Activated naive CD4-positive, alpha-beta T cell treated with anti-CD3 and anti-CD28 coated beads, Interleukin-2, amount 50 U/mL, for 24 hours (primary cell): ENCODE measurements around the gene OXCT2.
"Not testable (repeated sequence)": the region's sequence is repeated elsewhere in the genome, so short reads cannot be mapped to it uniquely, and the experiment has no call there.

Experiments
- H3K27ac Mint-ChIP-seq: one replicate; pipeline ENCODE4 v1.8.0; 2021; ENCODE audit warnings: mild to moderate bottlenecking, mixed read lengths
- H3K27me3 Mint-ChIP-seq: one replicate; pipeline ENCODE4 v1.8.0; 2021; ENCODE audit warnings: mixed read lengths
- H3K36me3 Mint-ChIP-seq: one replicate; pipeline ENCODE4 v1.8.0; 2021; ENCODE audit warnings: mixed read lengths
- H3K4me1 Mint-ChIP-seq: one replicate; pipeline ENCODE4 v1.8.0; 2021; ENCODE audit warnings: mixed read lengths
- H3K4me3 Mint-ChIP-seq: one replicate; pipeline ENCODE4 v1.8.0; 2021; ENCODE audit warnings: mild to moderate bottlenecking, mixed read lengths
- H3K9me3 Mint-ChIP-seq: one replicate; pipeline ENCODE4 v1.8.0; 2021; ENCODE audit warnings: mixed read lengths

Gene OXCT2

DNA sequence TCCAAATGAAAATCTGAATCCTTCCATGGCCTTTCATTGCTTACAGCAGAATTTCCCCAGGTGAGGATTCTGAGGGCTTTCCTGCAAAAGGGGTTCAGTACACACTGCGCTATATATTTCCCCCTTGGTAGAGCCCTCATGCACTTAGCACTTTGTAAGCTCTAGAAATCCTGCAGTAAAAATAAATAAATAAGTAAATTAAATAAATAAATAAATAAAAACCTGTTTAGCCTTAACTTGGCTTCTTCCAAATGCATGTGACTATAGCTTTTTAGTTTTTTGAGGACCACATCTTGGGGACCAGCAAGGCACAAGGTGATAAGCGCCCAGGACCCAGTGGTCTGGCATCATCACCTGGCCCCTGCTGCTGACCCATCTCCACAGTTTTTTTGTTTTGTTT lies 20.7 kb upstream of the OXCT2 start:
- Mint-ChIP-seq H3K9me3 (no peaks in the 10 kb centered on the region), H3K36me3 (no peaks in the 10 kb centered on the region), H3K4me3 (no peak overlapping the region), H3K27ac (no peak overlapping the region), H3K27me3 (peaks cover 13% of the 10 kb centered on the region), H3K4me1 (peaks cover 9% of the 10 kb centered on the region)

DNA sequence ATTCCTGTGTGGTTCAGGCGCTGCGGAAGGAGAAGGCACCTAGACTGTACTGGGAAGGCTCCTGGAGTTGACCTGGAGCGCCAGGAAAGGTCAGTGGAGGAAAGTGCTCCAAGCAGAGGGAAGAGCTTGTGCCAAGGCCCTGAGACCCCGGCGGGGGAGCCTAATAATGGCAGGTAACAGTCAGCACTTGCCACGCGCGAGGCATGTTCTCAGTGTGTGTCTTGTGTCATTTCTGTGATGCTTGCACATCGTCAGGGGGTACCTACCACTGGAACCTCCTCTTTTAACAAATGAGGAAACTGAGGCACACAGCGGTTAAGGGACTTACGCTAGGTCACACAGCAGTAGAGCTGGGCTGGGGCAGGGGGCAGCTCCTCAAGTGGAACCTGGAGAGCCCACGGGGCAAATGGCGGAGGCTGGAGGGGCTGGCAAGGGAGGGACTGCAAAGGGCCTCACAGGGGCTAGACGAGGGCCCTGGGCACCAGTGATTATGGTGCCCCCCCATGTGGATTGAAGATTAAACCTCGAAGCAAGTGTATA lies 18.5 kb upstream of the OXCT2 start:
- peaks cover 16% of the 10 kb centered on the region for H3K27me3 Mint-ChIP-seq
- H3K36me3 Mint-ChIP-seq, result no peaks in the 10 kb centered on the region
- peak overlapping the region; percentile 78 for H3K4me3 Mint-ChIP-seq
- no peak overlapping the region for H3K27ac Mint-ChIP-seq
- peaks cover 9% of the 10 kb centered on the region for H3K4me1 Mint-ChIP-seq
- no peaks in the 10 kb centered on the region for H3K9me3 Mint-ChIP-seq

DNA sequence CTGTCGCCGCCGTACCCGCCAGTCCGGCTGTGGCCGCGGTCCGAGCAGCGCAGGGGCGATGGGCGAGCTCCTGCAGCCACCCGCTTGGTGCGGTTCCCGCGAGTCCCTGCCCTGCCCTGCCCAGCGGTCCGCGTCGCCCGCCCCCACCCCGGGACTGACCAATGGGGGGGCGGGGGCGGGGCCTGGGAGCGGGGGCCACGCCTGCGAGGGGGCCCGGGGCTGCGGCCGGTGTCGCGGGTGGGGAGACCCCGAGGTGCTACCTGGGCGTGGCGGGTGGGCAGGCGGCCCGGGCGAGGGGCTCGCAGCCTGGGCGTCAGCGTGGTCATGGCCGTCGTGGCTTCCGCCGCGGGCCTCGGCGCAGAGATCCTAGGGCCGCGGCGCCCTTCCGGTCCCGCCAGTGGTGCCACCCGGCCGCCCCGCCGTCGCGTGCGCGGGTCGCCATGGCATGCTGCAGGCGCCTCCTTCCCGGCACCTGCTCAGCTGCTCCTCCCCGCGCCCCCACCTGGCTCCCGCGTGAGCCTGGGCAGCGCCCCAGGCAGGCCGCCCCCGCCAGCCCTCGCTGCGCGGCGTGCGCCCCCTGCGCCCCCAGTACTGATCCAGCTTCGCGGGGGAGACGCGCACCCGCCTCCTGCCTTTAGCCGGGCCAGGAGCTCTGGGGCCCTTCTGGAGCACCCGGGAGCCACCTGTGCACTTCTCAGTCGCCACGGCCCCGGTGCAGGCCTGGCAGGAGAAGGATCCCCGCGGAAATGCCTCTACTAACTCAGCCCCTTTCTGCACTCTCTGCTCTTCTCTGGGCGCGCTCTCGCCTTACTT lies 17.8 kb upstream of the OXCT2 start, which contains the start of gene BMP8B:
BMP8B (minus strand) TSS at position 108 of the 813 bp plus-strand sequence. CDS start 380 bp downstream, outside the sequence.
- no peak within 1 kb of the TSS for H3K27ac Mint-ChIP-seq

DNA sequence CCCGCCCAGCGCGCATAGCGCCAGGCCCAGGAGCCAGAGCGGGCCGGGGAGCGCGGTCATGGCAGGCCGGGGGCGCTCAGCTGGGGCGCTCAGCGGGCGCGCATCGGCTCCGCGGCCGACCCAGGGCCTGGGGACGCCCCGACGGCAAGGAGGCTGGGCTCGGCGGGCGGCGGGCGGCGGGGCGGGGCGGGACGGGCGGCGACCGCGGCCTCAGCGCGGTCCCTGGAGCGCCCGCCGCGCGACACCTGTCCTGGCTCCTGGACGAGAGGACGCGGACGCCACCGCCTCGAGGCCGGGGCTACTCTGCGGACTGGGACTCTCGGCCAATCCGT lies 17.2 kb upstream of the OXCT2 start:
- Mint-ChIP-seq H3K27me3 (peaks cover 16% of the 10 kb centered on the region), H3K27ac (no peak overlapping the region), H3K36me3 (no peaks in the 10 kb centered on the region), H3K9me3 (no peaks in the 10 kb centered on the region), H3K4me1 (peaks cover 9% of the 10 kb centered on the region), H3K4me3 (no peak overlapping the region)

More for the DNA sequence above, 17.8 kb upstream of the OXCT2 start, which contains the start of gene BMP8B:
- H3K4me1 Mint-ChIP-seq, result peaks cover 9% of the 10 kb centered on the region
- no peaks in the 10 kb centered on the region for H3K36me3 Mint-ChIP-seq
- peaks cover 16% of the 10 kb centered on the region for H3K27me3 Mint-ChIP-seq
- H3K9me3 Mint-ChIP-seq, result no peaks in the 10 kb centered on the region
- H3K4me3 Mint-ChIP-seq, result peak within 1 kb of the TSS; percentile 78

DNA sequence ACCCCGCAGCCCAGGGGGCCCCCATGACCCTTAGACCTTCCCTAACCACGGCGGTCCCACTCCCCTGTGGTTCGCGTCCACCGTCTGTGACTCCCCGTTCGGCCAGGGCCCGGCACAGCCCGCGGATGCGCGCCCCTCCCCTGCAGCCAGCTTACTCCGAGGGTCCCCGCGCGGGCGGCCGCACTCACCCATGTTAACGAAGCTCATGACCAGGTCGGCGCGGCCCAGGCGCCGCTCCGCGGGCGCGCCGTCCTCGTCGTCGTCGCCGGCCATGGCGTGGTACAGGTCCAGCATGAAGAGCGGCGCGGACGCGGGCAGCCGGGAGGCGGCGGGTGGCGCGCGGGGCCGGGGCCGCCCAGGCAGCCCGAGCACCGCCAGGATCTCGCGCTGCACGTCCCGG lies 16.8 kb upstream of the OXCT2 start:
- H3K27ac Mint-ChIP-seq, H3K36me3 Mint-ChIP-seq, H3K9me3 Mint-ChIP-seq, H3K4me1 Mint-ChIP-seq, H3K4me3 Mint-ChIP-seq: not testable (repeated sequence)
- H3K27me3 Mint-ChIP-seq, result peaks cover 16% of the 10 kb centered on the region

DNA sequence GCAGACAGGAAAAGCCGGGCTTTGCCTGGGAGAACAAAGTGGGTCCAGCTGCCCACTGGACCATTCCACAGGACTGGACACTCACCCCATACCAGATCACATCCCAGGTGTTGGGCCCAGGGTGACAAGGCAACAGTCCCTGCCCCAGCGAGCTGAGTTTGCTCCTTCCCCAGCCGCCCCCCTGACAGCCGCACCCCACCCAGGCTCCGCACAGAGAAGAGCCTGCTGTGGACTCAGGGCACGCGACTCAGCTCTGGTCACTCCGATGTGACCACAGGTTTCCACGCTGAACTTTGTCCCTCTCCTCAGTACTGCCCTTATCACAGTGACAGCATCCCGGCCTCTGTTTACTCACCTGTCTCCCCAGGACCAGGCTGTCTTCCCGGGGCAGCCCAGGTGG lies 16.3 kb upstream of the OXCT2 start:
- H3K27me3 Mint-ChIP-seq, result peaks cover 12% of the 10 kb centered on the region
- no peak overlapping the region for H3K27ac Mint-ChIP-seq
- peaks cover 5% of the 10 kb centered on the region for H3K4me1 Mint-ChIP-seq
- no peaks in the 10 kb centered on the region for H3K36me3 Mint-ChIP-seq
- no peaks in the 10 kb centered on the region for H3K9me3 Mint-ChIP-seq
- H3K4me3 Mint-ChIP-seq, result peak overlapping the region; percentile 65

DNA sequence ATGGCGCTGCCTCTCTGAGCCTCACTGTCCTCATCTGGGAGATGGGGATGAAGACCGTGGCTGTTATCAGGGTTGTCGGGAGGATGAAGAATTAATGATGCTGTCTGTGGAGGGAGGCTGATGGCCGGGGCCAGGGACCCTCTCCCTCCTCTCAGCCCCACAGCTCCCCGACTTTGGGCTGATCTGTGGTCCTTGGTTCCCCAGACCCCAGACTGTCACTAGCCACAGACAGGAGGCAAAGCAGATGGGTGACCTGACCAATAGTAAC lies 15.9 kb upstream of the OXCT2 start:
- not testable (repeated sequence) for H3K9me3 Mint-ChIP-seq, H3K36me3 Mint-ChIP-seq, H3K4me1 Mint-ChIP-seq
- H3K27ac Mint-ChIP-seq, result peak overlapping the region; percentile 46
- peak overlapping the region; percentile 65 for H3K4me3 Mint-ChIP-seq
- H3K27me3 Mint-ChIP-seq, result peaks cover 11% of the 10 kb centered on the region

DNA sequence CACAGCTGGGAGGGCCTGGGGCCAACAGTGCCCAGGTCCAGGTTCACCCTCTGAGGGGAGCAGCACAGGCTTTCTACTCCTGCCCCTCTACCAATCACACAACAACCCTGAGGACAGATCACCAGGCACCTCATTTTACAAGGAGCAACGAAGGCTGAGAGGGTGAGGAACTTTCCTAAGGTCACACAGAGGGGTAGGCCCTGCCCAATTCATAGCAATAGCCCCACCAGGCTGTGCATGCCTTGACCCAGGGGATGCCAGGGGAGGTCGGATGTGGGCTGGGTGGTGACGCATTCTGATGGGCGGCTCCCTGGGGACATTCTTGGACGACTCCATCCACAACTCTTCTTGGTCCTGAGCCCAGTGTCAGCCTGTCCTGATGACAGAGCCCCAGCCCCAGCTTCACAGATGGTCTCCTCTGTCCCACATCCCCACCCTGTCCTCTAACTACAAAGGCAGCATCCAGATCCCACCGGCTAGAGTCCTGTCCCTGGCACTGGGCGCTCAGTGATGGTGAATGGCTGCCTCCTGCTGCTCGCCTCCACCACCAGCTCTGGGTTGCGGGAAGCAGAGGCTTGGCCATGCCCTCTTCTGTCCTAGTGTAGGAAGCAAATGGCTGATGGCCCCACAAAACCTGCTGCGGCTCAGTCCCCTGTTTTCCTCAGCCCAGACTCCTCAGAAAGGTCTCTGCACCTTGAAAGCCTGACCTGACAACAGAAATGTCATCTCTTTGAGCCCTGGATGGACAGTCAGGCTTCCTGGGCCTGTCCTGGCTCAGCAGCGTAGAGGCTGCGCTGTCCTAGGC lies 15.4 kb upstream of the OXCT2 start:
- H3K27me3 Mint-ChIP-seq, result peaks cover 11% of the 10 kb centered on the region
- not testable (repeated sequence) for H3K4me1 Mint-ChIP-seq, H3K9me3 Mint-ChIP-seq, H3K36me3 Mint-ChIP-seq
- H3K4me3 Mint-ChIP-seq, result peak overlapping the region; percentile 65
- H3K27ac Mint-ChIP-seq, result peak overlapping the region; percentile 46

DNA sequence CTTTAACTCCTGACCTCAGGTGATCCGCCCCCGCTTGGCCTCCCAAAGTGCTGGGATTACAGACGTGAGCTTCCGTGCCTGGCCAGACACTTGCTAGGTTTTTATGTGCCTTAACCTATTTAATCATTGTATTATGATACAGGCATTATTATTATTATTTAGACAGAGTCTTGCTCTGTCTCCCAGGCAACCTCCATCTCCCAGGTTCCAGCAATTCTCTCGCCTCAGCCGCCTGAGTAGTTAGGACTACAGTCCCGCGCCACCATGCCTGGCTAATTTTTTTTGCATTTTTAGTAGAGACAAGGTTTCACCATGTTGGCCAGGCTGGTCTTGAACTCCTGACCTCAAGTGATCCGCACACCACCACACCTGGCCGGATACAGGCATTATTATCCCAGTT lies 11.5 kb upstream of the OXCT2 start:
- H3K27me3 Mint-ChIP-seq, H3K4me1 Mint-ChIP-seq, H3K9me3 Mint-ChIP-seq, H3K4me3 Mint-ChIP-seq, H3K36me3 Mint-ChIP-seq, H3K27ac Mint-ChIP-seq: not testable (repeated sequence)

DNA sequence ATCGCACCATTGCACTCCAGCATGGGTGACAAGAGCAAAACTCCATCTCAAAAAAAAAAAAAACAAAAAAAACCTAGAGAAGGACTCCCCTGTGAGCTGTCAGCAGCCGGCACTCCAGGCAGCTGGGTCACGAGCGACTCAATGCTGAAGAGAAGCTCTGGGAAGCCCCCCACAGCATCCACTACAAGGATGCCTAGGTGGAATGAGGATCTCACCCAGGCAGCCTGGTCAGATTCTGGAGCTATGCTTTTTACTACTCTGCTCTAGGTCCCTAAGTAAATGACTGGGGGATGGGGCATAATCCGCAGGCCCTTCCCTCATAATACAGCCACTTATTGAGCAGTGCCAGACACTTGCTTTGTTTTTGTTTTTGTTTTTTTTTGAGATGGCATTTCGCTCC lies 11.0 kb upstream of the OXCT2 start:
- Mint-ChIP-seq H3K4me3 (no peak overlapping the region), H3K4me1 (no peaks in the 10 kb centered on the region), H3K36me3 (no peaks in the 10 kb centered on the region), H3K27me3 (peaks cover 5% of the 10 kb centered on the region), H3K9me3 (no peaks in the 10 kb centered on the region), H3K27ac (no peak overlapping the region)

DNA sequence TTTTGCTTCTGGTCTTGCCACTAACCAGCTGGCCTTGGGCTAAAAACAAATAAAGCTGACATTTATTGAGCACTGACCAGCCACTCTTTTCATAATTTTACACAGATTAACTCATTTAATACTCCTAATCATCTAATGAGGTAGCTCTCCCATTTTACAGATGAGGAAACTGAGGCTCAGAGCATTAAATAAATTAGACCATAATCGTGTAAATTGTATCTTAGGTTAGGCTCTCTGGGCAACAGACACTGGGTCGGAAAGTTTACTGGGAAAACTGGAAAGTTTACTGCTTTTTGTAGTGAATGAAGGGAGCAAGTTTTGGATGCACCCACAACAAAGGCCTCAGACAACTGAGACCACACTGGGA lies 10.2 kb upstream of the OXCT2 start:
- no peaks in the 10 kb centered on the region for H3K4me1 Mint-ChIP-seq
- no peak overlapping the region for H3K4me3 Mint-ChIP-seq
- no peaks in the 10 kb centered on the region for H3K9me3 Mint-ChIP-seq
- H3K27ac Mint-ChIP-seq, result no peak overlapping the region
- H3K36me3 Mint-ChIP-seq, result no peaks in the 10 kb centered on the region
- H3K27me3 Mint-ChIP-seq, result peaks cover 3% of the 10 kb centered on the region

DNA sequence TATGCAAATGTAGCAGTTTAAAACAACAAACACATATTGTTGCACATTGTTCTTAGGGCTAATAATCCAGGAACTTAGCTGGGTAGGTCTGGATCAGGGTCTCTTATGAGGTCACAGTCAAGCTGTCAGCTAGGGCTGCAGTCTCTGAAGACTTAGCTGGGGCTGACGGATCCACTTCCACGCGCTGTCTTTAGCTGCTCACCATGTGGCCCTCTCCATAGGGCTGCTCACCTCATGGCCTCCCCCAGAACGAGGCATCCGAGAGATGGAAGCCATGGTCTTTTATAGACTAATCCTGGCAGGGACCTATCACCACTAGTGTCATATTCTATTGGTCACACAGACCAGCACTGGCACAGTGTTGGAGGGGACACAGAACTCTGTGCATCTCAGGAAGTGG lies 8.7 kb upstream of the OXCT2 start:
- Mint-ChIP-seq H3K4me1 (no peaks in the 10 kb centered on the region), H3K27me3 (no peaks in the 10 kb centered on the region), H3K4me3 (no peak overlapping the region), H3K9me3 (no peaks in the 10 kb centered on the region), H3K27ac (no peak overlapping the region), H3K36me3 (no peaks in the 10 kb centered on the region)

DNA sequence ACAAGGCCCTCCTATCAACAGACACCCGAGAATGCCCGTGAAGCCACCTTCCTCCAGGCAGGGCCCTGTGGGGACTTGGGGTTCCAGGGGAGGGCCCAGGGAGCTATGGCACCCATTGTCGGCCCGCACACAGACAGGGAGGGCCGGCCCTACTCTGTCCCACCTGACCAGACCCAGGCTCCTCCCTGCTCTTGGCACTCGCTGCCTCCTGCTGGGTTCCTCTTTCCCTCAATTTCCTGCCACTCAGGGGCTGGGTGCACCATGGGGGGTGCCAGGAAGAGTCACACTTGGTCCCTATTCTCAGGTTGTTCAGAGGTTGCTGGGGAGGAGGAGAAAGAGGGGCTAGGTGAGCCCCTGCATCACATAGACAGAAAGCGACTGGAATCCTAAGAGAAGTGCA lies 8.0 kb upstream of the OXCT2 start:
- H3K27me3 Mint-ChIP-seq, result no peaks in the 10 kb centered on the region
- no peak overlapping the region for H3K27ac Mint-ChIP-seq
- no peaks in the 10 kb centered on the region for H3K9me3 Mint-ChIP-seq
- H3K4me3 Mint-ChIP-seq, result no peak overlapping the region
- H3K36me3 Mint-ChIP-seq, result no peaks in the 10 kb centered on the region
- no peaks in the 10 kb centered on the region for H3K4me1 Mint-ChIP-seq

DNA sequence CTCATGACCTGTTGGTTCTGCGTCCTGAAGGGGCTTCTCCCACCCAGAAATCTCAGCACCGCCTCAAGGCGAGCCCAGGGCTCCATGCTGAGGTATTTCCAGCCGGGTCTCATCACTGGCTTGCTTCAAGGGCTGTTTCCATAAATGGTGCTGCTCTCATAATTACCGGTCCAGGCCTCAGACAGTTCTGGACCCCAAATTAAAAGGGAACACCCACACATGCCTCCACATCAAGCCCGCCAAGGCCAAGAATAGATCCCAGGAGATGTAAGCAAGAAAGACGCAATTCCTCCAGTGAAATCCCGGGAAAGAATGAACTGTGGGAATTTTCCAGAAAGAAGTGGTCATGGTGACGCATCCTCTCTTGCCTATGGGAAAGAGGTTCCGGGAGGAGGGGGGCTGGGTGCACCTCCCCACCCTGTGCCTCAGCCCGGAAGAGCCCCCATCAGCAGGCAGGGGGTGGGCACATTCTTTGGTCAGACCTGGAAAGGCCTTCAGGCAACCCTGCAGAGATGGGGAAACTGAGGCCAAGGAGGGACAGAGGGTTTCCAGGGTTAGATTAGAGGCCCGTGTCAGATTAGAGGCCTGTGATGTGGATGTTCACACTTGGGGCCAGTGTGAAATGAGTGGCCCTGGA lies 7.4 kb upstream of the OXCT2 start:
- not testable (repeated sequence) for H3K4me3 Mint-ChIP-seq, H3K36me3 Mint-ChIP-seq, H3K9me3 Mint-ChIP-seq, H3K27me3 Mint-ChIP-seq, H3K27ac Mint-ChIP-seq, H3K4me1 Mint-ChIP-seq

DNA sequence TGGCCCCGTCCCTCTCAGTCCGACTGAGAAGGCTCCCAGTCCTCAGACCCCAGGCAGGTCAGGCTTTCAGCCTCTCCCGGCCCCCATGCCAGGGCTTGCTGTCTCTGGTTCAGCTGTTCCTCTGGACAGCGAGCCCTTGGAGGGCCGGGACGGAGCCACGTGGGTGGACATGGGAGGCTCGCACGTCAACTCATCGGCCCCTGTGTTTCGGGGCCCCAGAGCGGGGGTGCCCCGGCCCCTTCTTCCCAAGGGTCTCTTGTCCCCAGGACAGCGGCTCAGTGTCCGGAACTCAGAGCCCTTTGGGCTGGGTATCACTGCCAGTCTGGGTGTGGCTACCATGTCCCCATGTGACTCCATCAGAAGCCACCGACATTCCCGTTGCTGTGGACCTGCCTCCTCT lies 6.7 kb upstream of the OXCT2 start:
- not testable (repeated sequence) for H3K36me3 Mint-ChIP-seq, H3K9me3 Mint-ChIP-seq, H3K4me1 Mint-ChIP-seq, H3K27me3 Mint-ChIP-seq, H3K27ac Mint-ChIP-seq, H3K4me3 Mint-ChIP-seq

DNA sequence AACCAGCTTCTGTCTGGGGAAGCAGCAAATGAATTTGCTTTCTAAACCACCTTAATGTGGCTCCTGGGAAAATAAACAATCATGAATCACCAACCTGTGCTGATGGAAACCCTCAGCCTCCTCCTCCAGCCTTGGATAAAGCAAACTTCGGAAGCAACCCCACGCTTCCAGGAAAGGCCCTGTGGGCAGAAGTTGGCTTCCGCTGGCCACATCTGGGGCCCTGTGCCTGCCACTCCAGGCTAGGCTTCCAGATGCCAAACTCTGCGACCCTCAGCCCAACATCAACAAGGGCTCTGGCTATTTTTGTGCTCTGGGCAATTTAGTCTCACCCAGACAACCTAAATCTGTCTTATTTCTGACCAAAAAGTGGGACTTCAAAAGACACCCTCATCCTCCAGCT lies 6.2 kb upstream of the OXCT2 start:
- Mint-ChIP-seq H3K27me3 (no peaks in the 10 kb centered on the region), H3K9me3 (no peaks in the 10 kb centered on the region), H3K4me1 (no peaks in the 10 kb centered on the region), H3K4me3 (no peak overlapping the region), H3K36me3 (no peaks in the 10 kb centered on the region), H3K27ac (no peak overlapping the region)
